BLaER1 (cell line): ENCODE results near the gene PCSK7.

ENCODE experiments used
- H3K27ac ChIP-seq: shearing (Covaris generic); formaldehyde crosslinking; 2 replicates; pipeline ENCODE4 v1.8.1; 2022
- H3K27me3 ChIP-seq: shearing (Covaris generic); formaldehyde crosslinking; 2 replicates; pipeline ENCODE4 v1.8.1; 2022
- H3K36me3 ChIP-seq: shearing (Covaris generic); formaldehyde crosslinking; 2 replicates; pipeline ENCODE4 v1.8.1; 2022
- H3K4me1 ChIP-seq: shearing (Covaris generic); formaldehyde crosslinking; 2 replicates; pipeline ENCODE4 v1.8.1; 2022
- H3K4me2 ChIP-seq: shearing (Covaris generic); formaldehyde crosslinking; 2 replicates; pipeline ENCODE4 v1.8.1; 2022
- H3K4me3 ChIP-seq: shearing (Covaris generic); formaldehyde crosslinking; 2 replicates; pipeline ENCODE4 v1.8.1; 2022
- H3K9ac ChIP-seq: shearing (Covaris generic); formaldehyde crosslinking; 2 replicates; pipeline ENCODE4 v1.8.1; 2022
- H3K9me3 ChIP-seq: shearing (Covaris generic); formaldehyde crosslinking; 2 replicates; pipeline ENCODE4 v1.8.1; 2022
- H4K20me1 ChIP-seq: shearing (Covaris generic); formaldehyde crosslinking; 2 replicates; pipeline ENCODE4 v1.8.1; 2022
- Cebpa-rat ChIP-seq: shearing (Covaris generic); IDR thresholded peaks from 2 replicates; pipeline ENCODE4 v1.8.1; 2022

Gene PCSK7

DNA sequence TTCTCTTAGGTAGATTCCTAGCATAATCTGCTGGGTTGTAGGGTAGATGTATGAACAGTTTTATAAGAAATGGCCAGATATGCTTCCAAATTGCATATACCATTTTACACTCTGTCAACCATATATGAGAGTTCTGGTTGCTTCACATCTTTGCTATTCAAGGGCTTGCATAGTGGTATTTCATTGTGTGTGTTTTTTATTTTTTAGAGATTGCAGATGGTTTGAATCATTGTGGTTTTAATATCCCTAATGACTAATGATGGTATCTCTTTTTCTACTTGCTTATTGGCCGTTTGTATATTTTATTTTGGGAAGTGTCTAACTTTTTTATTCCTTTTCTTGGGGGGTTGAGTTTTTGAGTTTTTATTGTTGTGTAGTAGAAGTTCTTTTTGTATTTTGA lies 27.5 kb upstream of the PCSK7 start:
- no peak overlapping the region for H3K27ac ChIP-seq
- no peaks in the 10 kb centered on the region for H3K9me3 ChIP-seq
- no peak overlapping the region for H3K4me2 ChIP-seq

DNA sequence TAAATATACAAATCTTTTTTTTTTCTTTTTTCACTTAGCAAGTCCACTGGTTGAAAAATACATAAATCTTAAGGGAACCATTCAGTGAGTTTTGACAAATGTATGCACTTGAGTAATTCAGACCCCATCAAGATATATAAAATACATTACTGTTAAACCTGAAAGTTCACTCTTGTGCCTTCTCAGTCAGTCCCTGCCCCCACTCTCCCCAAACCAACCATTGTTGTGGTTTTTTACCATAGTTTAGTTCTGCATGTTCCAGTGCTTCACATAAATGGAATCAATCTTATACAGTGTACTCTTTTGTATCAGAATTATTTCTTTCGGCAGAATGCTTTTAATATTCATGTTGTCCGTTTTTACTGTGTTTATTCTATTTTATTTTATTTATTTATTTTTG lies 26.7 kb upstream of the PCSK7 start:
- Histone ChIP-seq H3K9ac (no peak overlapping the region), H3K27me3 (no peaks in the 10 kb centered on the region), H3K4me1 (no peaks in the 10 kb centered on the region), H3K4me2 (no peak overlapping the region), H3K9me3 (no peaks in the 10 kb centered on the region), H3K36me3 (peaks cover 35% of the 10 kb centered on the region), H3K27ac (no peak overlapping the region), H3K4me3 (no peak overlapping the region), H4K20me1 (no peaks in the 10 kb centered on the region)
- no peak for TF ChIP-seq Cebpa-rat

More for the DNA sequence above, 27.5 kb upstream of the PCSK7 start:
- H3K27me3 ChIP-seq: no peaks in the 10 kb centered on the region
- no peak overlapping the region for H3K4me3 ChIP-seq
- no peak for TF ChIP-seq Cebpa-rat
- H4K20me1 ChIP-seq: no peaks in the 10 kb centered on the region
- H3K9ac ChIP-seq: no peak overlapping the region
- peaks cover 34% of the 10 kb centered on the region for H3K36me3 ChIP-seq
- H3K4me1 ChIP-seq: no peaks in the 10 kb centered on the region

DNA sequence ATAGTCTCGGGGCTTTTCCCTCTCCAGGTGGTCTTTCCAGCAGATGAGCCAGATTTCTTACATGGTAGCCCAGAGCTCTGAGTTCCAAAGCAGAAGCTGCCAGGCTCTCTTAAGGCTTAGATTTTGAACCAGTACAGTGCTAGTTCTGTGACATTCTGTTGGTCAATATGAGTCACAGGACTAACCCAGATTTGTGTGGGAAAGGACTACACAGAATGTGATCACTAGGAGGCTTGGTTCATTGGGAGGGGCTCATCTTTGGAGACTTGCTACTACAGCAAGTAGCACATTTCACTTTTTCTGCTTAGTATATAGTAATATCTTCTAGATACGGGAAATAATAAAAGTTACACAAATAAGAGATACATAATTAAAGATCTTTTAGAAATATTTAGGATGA lies 24.7 kb upstream of the PCSK7 start:
- H3K4me2 ChIP-seq: no peak overlapping the region
- H3K9ac ChIP-seq: no peak overlapping the region
- H4K20me1 ChIP-seq: no peaks in the 10 kb centered on the region
- no peaks in the 10 kb centered on the region for H3K27me3 ChIP-seq
- no peak overlapping the region for H3K4me3 ChIP-seq
- no peak overlapping the region for H3K27ac ChIP-seq
- H3K4me1 ChIP-seq: no peaks in the 10 kb centered on the region
- H3K9me3 ChIP-seq: no peaks in the 10 kb centered on the region
- TF ChIP-seq Cebpa-rat: no peak
- peaks cover 35% of the 10 kb centered on the region for H3K36me3 ChIP-seq

DNA sequence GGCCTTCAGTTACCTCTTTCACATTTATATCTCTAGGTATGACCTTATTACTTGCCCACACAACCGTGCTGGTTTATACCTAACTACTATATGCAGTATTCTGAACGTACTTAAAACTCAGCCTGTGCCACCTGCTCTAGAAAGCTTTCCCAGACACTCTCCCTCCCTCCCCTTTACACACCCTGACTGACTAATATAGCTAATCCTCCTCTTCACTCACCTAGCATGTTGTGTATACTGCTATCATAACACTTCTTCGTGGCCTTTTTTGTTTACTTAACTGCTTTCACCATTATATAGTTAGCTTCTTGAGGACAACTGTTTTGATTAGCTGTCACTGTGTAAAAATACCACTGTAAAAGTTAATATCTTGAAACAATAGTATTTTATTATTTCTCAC lies 24.1 kb upstream of the PCSK7 start:
- Histone ChIP-seq H3K9me3 (no peaks in the 10 kb centered on the region), H4K20me1 (no peaks in the 10 kb centered on the region), H3K4me3 (no peak overlapping the region), H3K36me3 (peaks cover 29% of the 10 kb centered on the region), H3K27me3 (no peaks in the 10 kb centered on the region), H3K4me2 (no peak overlapping the region), H3K4me1 (no peaks in the 10 kb centered on the region), H3K27ac (no peak overlapping the region), H3K9ac (no peak overlapping the region)
- no peak for TF ChIP-seq Cebpa-rat

DNA sequence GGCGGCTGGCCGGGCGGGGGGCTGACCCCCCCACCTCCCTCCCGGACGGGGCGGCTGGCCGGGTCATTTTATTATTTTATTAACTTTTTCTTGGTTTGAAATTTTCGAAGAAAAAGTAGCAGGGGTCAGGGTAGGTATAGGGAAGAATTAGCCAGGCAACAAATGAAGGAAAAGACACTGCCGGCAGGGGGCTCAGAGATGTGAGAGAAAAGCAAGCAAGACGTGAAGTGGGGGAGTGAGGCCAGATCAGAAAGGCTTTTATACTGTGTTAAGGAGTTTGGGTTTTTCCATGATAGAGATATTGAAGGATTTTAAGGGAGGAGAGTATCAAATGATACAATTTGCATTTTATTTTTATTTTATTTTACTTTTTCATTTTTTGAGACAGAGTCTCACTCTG lies 19.6 kb upstream of the PCSK7 start:
- Histone ChIP-seq H3K9ac (no peak overlapping the region), H3K4me1 (no peaks in the 10 kb centered on the region), H3K9me3 (no peaks in the 10 kb centered on the region), H3K4me3 (no peak overlapping the region), H3K27ac (no peak overlapping the region), H3K4me2 (no peak overlapping the region), H4K20me1 (no peaks in the 10 kb centered on the region), H3K27me3 (no peaks in the 10 kb centered on the region), H3K36me3 (peaks cover 61% of the 10 kb centered on the region)
- no peak for TF ChIP-seq Cebpa-rat

DNA sequence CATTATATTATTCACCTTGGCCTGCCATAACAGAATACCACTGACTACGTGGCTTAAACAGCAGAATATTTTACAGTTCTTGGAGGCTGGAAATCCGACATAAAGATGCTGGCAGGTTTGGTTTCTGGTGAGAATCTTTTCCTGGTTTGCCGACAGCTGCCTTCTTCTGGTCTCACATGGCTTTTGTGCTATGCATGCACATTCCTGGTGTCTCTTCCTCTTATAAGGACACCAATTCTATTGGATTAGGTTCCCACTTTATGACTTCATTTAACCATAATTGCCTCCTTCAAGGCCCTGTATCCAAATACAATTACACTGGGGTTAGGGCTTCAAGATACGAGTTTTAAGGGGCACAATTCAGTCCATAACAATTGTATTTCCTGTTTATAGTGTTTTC lies 17.7 kb upstream of the PCSK7 start:
- no peaks in the 10 kb centered on the region for H3K4me1 ChIP-seq
- no peak overlapping the region for H3K4me3 ChIP-seq
- H3K9me3 ChIP-seq: no peaks in the 10 kb centered on the region
- H3K4me2 ChIP-seq: no peak overlapping the region
- no peak for TF ChIP-seq Cebpa-rat
- no peak overlapping the region for H3K9ac ChIP-seq
- H3K36me3 ChIP-seq: peaks cover 80% of the 10 kb centered on the region
- H3K27ac ChIP-seq: no peak overlapping the region
- H4K20me1 ChIP-seq: no peaks in the 10 kb centered on the region
- no peaks in the 10 kb centered on the region for H3K27me3 ChIP-seq

DNA sequence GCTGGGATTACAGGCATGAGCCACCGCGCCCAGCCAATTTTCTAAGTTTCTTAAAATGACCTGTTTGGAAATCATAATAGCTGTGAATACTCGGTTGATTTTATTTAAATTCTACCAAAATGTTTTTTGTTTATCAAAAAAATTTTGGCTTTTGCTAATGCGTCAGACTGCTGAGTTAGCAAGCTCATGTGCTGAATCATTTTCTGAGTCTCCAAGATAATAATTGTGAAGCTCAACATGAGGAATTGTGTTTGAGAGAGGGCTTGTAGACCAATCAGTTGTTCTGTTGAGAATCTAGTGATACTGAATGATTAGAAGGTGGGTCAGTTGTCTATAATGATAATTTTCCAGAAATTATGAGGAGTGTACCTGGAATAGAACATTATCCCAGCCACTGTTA lies 16.5 kb upstream of the PCSK7 start:
- Histone ChIP-seq H3K9me3 (no peaks in the 10 kb centered on the region), H3K36me3 (peaks cover 86% of the 10 kb centered on the region), H3K9ac (no peak overlapping the region), H3K27ac (no peak overlapping the region), H4K20me1 (no peaks in the 10 kb centered on the region), H3K4me2 (no peak overlapping the region), H3K27me3 (no peaks in the 10 kb centered on the region), H3K4me1 (no peaks in the 10 kb centered on the region), H3K4me3 (no peak overlapping the region)
- no peak for TF ChIP-seq Cebpa-rat

DNA sequence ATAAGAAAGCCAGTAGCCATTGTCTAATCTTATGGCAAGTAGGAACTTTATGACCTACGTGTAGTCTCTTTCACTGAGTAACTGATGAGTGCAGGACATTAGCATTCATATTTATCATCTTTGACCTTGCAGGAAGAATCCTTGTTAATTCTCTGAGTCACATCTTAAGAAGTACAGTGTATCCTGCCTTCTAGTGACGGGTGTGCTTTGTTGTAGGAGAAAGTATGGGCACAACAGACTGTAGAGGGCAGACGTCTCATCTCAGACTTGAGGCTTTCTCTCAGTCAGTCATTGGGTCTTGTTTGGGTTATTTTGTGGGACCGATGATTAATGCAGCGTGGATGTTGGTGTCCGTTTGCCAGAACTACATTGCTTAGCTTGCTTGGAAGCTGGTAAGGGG lies 7.4 kb upstream of the PCSK7 start:
- Histone ChIP-seq H3K4me3 (no peak overlapping the region), H3K9ac (no peak overlapping the region), H3K27me3 (no peaks in the 10 kb centered on the region), H3K4me2 (no peak overlapping the region), H3K9me3 (no peaks in the 10 kb centered on the region), H3K27ac (no peak overlapping the region), H3K36me3 (peaks cover 71% of the 10 kb centered on the region), H4K20me1 (no peaks in the 10 kb centered on the region), H3K4me1 (peaks cover 2% of the 10 kb centered on the region)
- TF ChIP-seq Cebpa-rat: no peak

DNA sequence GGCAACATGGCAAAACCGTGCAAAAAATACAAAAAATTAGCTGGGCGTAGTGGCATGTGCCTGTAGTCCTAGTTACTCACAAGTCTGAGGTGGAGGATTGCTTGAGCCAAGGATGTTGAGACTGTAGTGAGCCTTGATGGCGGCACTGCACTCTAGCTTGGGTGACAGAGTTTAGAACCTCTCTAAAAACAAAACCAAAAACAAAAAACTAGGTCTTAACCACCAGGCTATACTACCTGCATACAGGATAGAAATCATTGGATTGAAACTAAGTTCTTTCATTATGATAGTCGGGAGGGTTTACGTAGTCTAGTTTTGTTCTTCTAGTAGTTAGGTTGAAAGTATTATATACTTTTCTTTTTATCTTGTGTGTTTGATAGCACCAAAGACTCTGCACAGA lies 6.3 kb upstream of the PCSK7 start:
- Histone ChIP-seq H3K4me3 (no peak overlapping the region), H3K27ac (no peak overlapping the region), H3K27me3 (no peaks in the 10 kb centered on the region), H3K4me1 (peaks cover 12% of the 10 kb centered on the region), H4K20me1 (no peaks in the 10 kb centered on the region), H3K9me3 (no peaks in the 10 kb centered on the region), H3K4me2 (no peak overlapping the region), H3K36me3 (peaks cover 61% of the 10 kb centered on the region), H3K9ac (no peak overlapping the region)
- no peak for TF ChIP-seq Cebpa-rat

DNA sequence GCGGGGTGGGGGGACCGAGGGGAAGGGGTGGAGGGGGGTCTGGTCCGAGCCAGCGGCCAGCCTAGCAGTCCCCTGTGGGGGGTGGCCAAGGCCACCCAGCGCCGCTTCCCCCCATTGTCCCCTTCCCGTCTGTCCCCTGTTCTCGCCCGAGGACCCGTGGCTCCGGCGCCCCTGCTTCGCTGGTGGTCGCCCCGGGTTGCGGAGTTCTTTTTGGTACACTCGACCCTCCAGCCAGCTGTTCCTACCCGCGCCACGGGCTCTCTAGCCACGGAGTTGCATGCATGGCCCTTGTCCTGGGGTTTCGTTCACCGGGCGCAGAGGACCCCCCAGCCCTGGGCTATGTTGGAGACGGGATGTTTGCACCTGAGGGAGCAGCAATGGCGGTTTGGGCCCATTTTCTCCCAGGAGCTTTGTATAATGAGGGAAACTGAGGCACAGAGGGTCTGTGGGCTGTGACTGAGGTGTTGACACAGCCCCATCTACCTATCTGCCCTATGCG lies 1.1 kb upstream of the PCSK7 start:
- H3K27ac ChIP-seq: peak overlapping the region; percentile 80

More for the DNA sequence above, 1.1 kb upstream of the PCSK7 start:
- Histone ChIP-seq H3K9ac (peak overlapping the region; percentile 84), H3K36me3 (peaks cover 34% of the 10 kb centered on the region), H3K4me3 (peak overlapping the region; percentile 97), H4K20me1 (peaks cover 26% of the 10 kb centered on the region; the same call in 1 of the 2 replicates), H3K4me1 (peaks cover 38% of the 10 kb centered on the region), H3K27me3 (no peaks in the 10 kb centered on the region), H3K9me3 (no peaks in the 10 kb centered on the region), H3K4me2 (peak overlapping the region; percentile 96)
- no peak for TF ChIP-seq Cebpa-rat
